GM08714 (cell line): ENCODE results near the gene OR10J5.
"Not testable (repeated sequence)": the region's sequence is repeated elsewhere in the genome, so short reads cannot be mapped to it uniquely, and the experiment has no call there.

ENCODE experiments used
- H3K4me3 ChIP-seq: fragments of 200-500 bp; sonication (Bioruptor generic); 2 replicates; pipeline ENCODE4 v1.5.1; 2014; ENCODE audit warnings: mild to moderate bottlenecking, low read length, inconsistent platforms
- ZNF274 ChIP-seq: IDR thresholded peaks from 2 replicates; pipeline ENCODE4 v1.6.1; 2012; ENCODE audit warnings: mild to moderate bottlenecking, low read depth, low read length

The OR10J5 gene

DNA sequence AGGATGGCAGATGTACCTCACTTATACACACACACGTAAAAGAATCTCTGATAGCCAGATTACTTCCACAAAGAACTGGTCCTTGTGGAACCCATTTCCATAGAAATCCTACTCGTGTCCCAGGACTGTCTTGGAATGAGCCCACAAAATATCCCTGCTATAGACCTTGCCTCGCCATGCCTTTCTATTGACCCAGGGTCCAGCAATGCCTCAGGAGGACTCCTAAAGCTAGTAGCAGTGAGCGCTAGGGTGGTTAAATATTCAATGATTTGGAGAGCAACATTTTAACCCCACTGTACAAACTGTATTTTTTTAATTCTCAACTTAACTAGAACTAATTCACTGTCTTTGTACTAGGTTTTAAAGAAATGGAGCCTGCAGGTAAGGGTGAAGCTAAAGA lies 26.9 kb downstream of the OR10J5 start:
- no peak overlapping the region for H3K4me3 ChIP-seq
- TF ChIP-seq ZNF274, result no peak

DNA sequence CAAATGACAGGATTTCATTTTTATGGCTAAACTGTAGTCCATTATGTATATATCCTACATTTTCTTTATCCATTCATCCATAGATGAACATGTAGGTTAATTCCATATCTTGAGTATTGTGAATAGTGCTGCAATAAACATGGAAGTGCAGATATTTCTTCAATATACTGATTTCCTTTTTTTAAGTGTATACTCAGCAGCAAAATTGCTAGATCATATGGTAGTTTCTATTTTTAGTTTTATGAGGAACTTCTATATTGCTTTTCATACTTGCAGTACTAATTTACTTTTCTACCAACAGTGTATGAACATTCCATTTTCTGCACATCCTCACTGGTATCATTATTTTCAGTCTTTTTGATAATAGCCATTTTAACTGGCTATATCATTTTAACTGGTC lies 30.1 kb downstream of the OR10J5 start:
- TF ChIP-seq ZNF274, result no peak
- no peak overlapping the region for H3K4me3 ChIP-seq

DNA sequence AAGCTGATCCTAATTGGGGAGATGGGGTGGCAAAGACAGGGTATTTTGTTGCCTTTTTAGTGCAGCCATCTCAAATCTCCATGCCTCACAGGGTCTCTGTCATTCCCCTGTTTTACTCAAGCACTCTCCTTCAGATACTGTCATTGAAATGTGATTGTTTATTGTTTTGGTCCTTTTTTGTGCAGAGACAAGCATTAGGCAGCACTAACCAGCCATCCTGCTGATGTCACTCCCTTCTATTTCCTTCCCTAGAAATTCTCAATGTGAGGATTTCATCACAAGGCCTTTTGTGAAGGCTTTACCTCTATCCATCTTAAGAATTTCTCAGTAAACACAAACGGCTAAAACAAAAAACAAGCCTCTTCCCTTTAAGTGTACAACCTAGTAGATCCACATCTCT lies 34.7 kb downstream of the OR10J5 start:
- no peak for TF ChIP-seq ZNF274
- H3K4me3 ChIP-seq, result no peak overlapping the region

DNA sequence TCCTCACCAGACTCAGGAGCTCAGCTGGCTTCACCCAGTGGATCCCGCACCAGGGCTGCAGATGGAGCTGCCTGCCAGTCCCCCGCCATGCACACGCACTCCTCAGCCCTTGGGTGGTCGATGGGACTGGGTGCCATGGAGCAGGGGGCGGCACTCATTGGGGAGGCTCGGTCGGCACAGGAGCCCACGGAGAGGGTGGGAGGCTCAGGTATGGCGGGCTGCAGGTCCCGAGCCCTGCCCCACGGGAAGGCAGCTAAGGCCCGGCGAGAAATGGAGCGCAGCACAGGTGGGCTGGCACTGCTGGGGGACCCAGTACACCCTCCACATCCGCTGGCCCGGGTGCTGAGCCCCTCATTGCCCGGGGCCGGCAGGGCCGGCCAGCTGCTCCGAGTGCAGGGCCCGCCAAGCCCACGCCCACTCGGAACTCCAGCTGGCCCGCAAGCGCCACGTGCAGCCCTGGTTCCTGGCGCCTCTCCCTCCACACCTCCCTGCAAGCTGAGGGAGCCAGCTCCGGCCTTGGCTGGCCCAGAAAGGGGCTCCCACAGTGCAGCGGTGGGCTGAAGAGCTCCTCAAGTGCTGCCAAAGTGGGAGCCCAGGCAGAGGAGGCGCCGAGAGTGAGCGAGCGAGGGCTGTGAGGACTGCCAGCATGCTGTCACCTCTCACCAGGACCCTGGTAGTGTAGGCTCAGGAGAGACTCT lies 41.1 kb downstream of the OR10J5 start:
- H3K4me3 ChIP-seq, result not testable (repeated sequence)

DNA sequence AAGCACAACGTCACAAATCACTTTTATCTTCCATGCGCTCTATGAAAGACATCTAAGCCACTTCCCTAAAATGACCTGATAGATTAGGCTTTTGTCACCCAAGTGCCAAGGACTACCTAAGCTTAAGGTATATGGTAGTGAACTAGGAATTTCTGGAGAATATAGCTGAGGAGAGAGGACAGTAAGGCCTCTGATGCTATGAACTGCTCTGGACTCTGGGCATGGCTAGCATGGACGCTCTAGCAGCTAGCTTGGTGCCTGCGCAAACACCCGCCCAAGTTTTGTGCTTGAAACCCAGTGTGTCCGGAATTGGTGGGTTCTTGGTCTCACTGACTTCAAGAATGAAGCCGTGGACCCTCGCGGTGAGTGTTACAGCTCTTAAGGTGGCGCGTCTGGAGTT lies 42.5 kb downstream of the OR10J5 start:
- TF ChIP-seq ZNF274, result no peak
- H3K4me3 ChIP-seq, result no peak overlapping the region

DNA sequence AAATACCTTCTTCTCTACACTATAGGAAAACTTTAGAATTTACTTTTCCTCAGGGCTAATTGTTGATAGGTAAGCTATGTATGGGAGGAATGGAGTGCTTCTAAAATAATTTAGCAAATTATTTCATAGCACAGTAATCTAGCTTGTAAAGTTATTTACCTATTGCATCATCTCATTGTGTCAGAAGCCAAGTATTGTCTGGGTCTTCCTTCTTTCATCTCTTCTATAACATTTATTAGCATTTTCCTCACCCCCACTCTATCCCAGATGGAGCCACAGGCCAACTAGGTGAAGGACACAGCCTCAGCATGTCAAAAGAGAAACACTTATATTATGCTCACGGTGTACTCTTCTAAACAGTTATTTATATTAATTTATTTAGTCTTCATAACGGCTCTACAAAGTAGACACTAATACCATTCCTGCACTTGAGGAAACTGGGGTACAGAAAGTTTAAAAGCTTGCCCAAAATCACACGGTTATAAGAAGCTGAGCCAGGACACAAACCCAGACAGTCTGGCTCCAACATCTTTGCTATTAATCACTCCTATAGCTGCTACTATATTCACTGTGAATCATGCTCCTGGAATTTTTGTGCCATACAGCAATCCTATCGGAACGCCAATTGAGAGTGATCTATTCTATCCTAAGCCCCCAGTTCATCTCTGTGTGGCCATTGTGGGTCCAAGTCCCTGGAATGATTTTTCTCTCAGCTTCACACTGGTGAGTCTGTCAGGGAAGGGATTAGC lies 43.1 kb downstream of the OR10J5 start:
- H3K4me3 ChIP-seq, result no peak overlapping the region
- TF ChIP-seq ZNF274, result no peak
